Progenitor cell of endocrine pancreas (in vitro differentiated cells): ENCODE measurements around the gene ANXA8. TPM values are rescaled to one million over a fixed set of nuclear protein-coding genes. Genes with fewer than 3 reads are reported as not detected.

Source experiments
- DNase-seq: peaks from one replicate; pipeline ENCODE4 v3.0.0; 2021; ENCODE audit warnings: low spot score; ENCODE audit not compliant: unreplicated experiment
- H3K27ac Mint-ChIP-seq: 2 replicates; pipeline ENCODE4 v1.8.0; 2021; ENCODE audit warnings: mild to moderate bottlenecking, moderate library complexity, mixed read lengths
- H3K27me3 Mint-ChIP-seq: 2 replicates; pipeline ENCODE4 v1.8.0; 2021; ENCODE audit warnings: mixed read lengths
- H3K36me3 Mint-ChIP-seq: 2 replicates; pipeline ENCODE4 v1.8.0; 2022; ENCODE audit warnings: mixed read lengths; ENCODE audit not compliant: insufficient read depth
- H3K4me1 Mint-ChIP-seq: 2 replicates; pipeline ENCODE4 v1.8.0; 2021; ENCODE audit warnings: low read depth, mixed read lengths
- H3K4me3 Mint-ChIP-seq: 2 replicates; pipeline ENCODE4 v1.8.0; 2021; ENCODE audit warnings: low read depth, mild to moderate bottlenecking, moderate library complexity, mixed read lengths
- H3K9me3 Mint-ChIP-seq: 2 replicates; pipeline ENCODE4 v1.8.0; 2021; ENCODE audit warnings: low read depth, mixed read lengths
- total RNA-seq: library from RNA; stranded (reverse); gene quantifications from 2 replicates; pipeline ENCODE4 v1.2.1, GENCODE V29; 2021
- TF ChIP-seq, protein P1 (sequence below): fragments of 200-600 bp; sonication (generic); IDR thresholded peaks from one replicate; pipeline ENCODE4 v1.5.0; 2021; ENCODE audit warnings: antibody characterized with exemption, mild to moderate bottlenecking; ENCODE audit not compliant: unreplicated experiment

ANXA8 gene
- total RNA-seq, 1 donor from 2014 or later, result not detected

DNA sequence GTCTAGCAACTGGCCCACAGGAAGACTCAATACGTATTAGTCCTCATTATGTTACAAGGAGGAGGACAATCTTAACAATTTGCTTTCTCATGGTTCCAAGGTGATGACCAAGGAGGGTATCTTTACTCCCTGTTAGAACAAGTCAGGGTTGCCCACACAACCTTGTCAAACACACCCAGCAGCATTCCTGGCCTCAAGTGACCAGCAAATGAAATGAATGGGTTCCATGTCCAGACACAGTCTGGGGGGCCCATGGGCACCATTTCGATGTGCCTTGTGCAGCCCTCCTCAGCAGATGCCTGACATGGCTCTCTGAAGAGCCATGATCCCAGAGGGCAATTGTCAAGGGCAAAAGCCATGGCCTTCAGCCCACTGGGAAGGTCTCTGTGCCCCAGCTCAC is 40.8 kb downstream of the ANXA8 start:
- Mint-ChIP-seq H3K4me1 (no peaks in the 10 kb centered on the region), H3K36me3 (no peaks in the 10 kb centered on the region), H3K27me3 (peaks cover 13% of the 10 kb centered on the region), H3K4me3 (no peak overlapping the region), H3K27ac (no peak overlapping the region), H3K9me3 (peaks cover 11% of the 10 kb centered on the region)
- no peak for DNase-seq
- TF ChIP-seq, protein P1, sequence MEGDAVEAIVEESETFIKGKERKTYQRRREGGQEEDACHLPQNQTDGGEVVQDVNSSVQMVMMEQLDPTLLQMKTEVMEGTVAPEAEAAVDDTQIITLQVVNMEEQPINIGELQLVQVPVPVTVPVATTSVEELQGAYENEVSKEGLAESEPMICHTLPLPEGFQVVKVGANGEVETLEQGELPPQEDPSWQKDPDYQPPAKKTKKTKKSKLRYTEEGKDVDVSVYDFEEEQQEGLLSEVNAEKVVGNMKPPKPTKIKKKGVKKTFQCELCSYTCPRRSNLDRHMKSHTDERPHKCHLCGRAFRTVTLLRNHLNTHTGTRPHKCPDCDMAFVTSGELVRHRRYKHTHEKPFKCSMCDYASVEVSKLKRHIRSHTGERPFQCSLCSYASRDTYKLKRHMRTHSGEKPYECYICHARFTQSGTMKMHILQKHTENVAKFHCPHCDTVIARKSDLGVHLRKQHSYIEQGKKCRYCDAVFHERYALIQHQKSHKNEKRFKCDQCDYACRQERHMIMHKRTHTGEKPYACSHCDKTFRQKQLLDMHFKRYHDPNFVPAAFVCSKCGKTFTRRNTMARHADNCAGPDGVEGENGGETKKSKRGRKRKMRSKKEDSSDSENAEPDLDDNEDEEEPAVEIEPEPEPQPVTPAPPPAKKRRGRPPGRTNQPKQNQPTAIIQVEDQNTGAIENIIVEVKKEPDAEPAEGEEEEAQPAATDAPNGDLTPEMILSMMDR, result no peak

DNA sequence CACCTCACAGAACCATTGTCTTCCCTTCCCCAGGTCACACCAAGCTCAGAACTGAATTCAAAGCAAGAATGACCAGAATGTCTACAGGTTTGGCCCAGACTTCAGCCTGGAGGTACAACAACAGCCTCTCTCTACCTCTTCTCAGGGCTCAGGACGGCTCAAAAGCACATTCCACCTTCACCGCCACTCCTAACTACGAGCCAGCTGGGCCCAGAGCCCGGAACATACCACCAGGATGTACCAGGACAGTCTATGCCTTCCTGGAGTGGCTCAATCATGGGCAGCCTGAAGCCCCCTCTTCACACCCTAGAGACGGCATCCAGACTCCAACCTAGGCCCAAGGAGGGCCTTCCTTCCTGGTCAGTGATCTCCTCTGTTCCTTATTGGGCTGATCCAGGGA is 41.6 kb downstream of the ANXA8 start:
- Mint-ChIP-seq H3K27ac (no peak overlapping the region), H3K9me3 (peaks cover 11% of the 10 kb centered on the region)
- TF ChIP-seq, protein P1, result no peak

DNA sequence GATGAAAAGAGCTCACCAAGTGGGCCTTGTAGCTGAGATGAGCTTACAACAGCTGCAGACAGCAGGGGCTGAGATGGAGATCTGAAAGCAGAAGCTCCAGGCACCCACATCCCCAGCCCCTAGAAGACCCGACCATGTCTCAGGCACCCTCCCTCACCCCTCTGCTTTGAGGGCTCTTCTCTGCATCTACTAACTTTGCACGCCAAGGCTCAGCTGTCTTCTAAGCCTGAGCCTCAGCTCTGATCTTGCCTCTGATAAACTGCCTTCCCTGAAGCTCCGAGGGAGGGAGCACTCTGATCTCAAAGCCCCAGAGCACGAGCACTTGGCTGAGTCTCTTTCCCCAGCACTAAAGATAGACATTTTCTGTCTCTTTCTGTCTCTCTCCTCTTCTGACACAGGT is 42.0 kb downstream of the ANXA8 start:
- Mint-ChIP-seq H3K27ac (no peak overlapping the region), H3K4me1 (no peaks in the 10 kb centered on the region), H3K9me3 (peaks cover 11% of the 10 kb centered on the region), H3K4me3 (no peak overlapping the region), H3K27me3 (peaks cover 13% of the 10 kb centered on the region), H3K36me3 (no peaks in the 10 kb centered on the region)
- no peak for DNase-seq
- TF ChIP-seq, protein P1, result no peak

More for the DNA sequence above, 41.6 kb downstream of the ANXA8 start:
- Mint-ChIP-seq H3K4me3 (no peak overlapping the region), H3K27me3 (peaks cover 13% of the 10 kb centered on the region), H3K36me3 (no peaks in the 10 kb centered on the region), H3K4me1 (no peaks in the 10 kb centered on the region)
- no peak for DNase-seq

DNA sequence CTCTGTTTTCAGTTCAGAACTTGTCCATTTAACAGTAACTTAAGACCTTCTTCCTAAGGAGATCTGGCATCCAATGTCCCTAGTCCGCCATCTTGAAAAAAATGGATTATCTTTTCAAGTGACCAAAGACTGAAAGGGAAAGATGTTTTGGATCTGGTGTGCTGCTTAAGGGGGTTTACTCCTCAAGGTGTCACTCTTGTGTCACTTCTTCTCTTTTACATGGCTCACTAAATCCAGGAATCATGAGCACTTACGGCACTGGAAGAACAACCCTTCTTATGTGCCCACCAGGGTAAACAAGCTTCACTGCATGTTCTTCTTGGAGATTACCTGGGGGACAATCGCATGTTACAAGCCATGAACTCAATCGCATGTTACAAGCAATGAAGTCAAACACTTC is 43.7 kb downstream of the ANXA8 start:
- Mint-ChIP-seq H3K4me3 (no peak overlapping the region), H3K9me3 (peaks cover 5% of the 10 kb centered on the region), H3K27me3 (peaks cover 16% of the 10 kb centered on the region), H3K36me3 (no peaks in the 10 kb centered on the region), H3K27ac (no peak overlapping the region), H3K4me1 (no peaks in the 10 kb centered on the region)
- DNase-seq, result no peak
- TF ChIP-seq, protein P1, result no peak

DNA sequence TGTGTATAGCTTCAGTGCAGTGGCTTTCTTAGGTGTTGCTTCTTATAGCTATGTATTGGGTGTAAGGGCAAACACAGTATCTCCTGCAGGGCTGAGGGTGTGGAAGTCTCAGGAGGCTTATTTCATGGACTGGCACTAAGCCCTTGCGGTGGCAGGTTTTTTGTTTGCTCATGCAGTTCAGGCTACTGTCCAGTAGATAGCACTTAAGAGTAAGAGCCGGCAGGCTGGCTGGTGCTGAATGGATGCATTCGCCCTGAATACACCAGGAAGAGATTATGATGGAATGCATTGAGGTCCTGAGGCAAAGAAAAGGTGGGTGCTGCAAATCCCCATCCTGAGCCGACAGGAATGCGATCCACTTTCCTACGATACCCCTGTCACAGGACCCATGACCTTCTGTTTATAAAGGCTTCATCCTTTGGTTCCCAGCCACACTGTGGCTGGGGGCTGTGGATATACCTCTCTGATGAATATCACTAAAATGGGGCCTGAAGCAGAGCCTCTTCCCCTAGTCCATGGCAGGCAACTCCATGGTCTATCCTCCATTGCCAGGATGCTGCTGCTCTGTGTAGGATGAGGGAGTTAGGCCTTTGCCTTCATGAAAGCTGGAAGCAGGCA is 44.9 kb downstream of the ANXA8 start:
- TF ChIP-seq, protein P1, result peak; percentile 62
- Mint-ChIP-seq H3K4me3 (no peak overlapping the region), H3K36me3 (peaks cover 2% of the 10 kb centered on the region), H3K27ac (no peak overlapping the region), H3K27me3 (peaks cover 16% of the 10 kb centered on the region), H3K4me1 (no peaks in the 10 kb centered on the region), H3K9me3 (peaks cover 10% of the 10 kb centered on the region)
- DNase-seq, result no peak
